ENCODE results near the gene CEP128.

GRCh38 chr14:80772504-80772903 lies 169.0 kb downstream of the CEP128 start:
- no peak for TF ChIP-seq REST (IDR thresholded peaks at IDR 0.05; ENCODE audit: low read depth, low read length)
- no peak for TF ChIP-seq CTCF (IDR thresholded peaks at IDR 0.05)
- TF ChIP-seq RAD21 (IDR thresholded peaks at IDR 0.05; ENCODE audit: low read length), result no peak
- no peak for TF ChIP-seq EP300 (IDR thresholded peaks at IDR 0.05; ENCODE audit: borderline replicate concordance in 1 of 2, low read depth in 1 of 2, low read length in 1 of 2)
- TF ChIP-seq RFX5 (IDR thresholded peaks at IDR 0.05; ENCODE audit: low read length), result no peak
- no peak for TF ChIP-seq POLR2AphosphoS5 (IDR thresholded peaks at IDR 0.05; ENCODE audit: low read depth, low read length)
- TF ChIP-seq MAX (IDR thresholded peaks at IDR 0.05; ENCODE audit: low read depth), result no peak
- no peak for TF ChIP-seq SMC3 (IDR thresholded peaks at IDR 0.05; ENCODE audit: low read depth, low read length)
- no peak for TF ChIP-seq MXI1 (IDR thresholded peaks at IDR 0.05; ENCODE audit: low read depth, low read length)
- no peak for TF ChIP-seq FOXJ3 (CRISPR knock-in tag; IDR thresholded peaks at IDR 0.05)
- no peak for TF ChIP-seq TAF1 (IDR thresholded peaks at IDR 0.05; ENCODE audit: borderline replicate concordance, low read depth, low read length)
- no peak for TF ChIP-seq EZH2phosphoT487 (IDR thresholded peaks at IDR 0.05; ENCODE audit: borderline replicate concordance, low read depth)

Measured in SK-N-SH (cell line).